HEK293T (cell line): Measurements from ENCODE around the gene JCHAIN.

ENCODE experiments used
- FOXA1 ChIP-seq: fragments of 450-650 bp; IDR thresholded peaks from 2 replicates; pipeline ENCODE4 v1.6.1; 2016; ENCODE audit warnings: mild to moderate bottlenecking
- L3MBTL2 ChIP-seq: fragments of 450-650 bp; conservative IDR thresholded peaks from 2 replicates; pipeline ENCODE4 v1.6.1; 2016; ENCODE audit warnings: mild to moderate bottlenecking
- LEF1 ChIP-seq: fragments of 450-650 bp; IDR thresholded peaks from 2 replicates; pipeline ENCODE4 v1.6.1; 2017; ENCODE audit warnings: mild to moderate bottlenecking, borderline replicate concordance
- SP1 ChIP-seq: fragments of 450-650 bp; IDR thresholded peaks from 2 replicates; pipeline ENCODE4 v1.6.1; 2017
- SUZ12 ChIP-seq: fragments of 450-650 bp; IDR thresholded peaks from 2 replicates; pipeline ENCODE4 v1.6.1; 2016; ENCODE audit warnings: mild to moderate bottlenecking

DNA sequence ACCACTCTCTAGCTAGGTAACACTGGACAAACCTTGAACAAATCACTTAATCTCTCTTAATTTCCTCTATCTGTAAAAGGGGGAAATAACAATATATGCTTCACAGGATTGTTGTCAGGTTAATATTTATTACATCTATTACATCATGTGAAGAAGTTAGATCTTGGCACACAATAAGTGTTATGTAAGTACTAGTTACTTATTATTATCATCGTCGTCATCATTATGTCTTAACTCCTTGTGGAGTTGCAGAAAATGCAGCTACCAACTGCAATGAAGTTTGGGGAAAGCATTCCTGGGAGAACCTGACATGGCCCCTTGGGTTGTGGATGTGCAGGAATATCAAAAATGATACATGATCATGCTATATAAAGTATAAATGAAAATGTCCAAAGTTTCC is 4.8 kb upstream of the JCHAIN start:
- no peak for TF ChIP-seq LEF1
- no peak for TF ChIP-seq SUZ12
- TF ChIP-seq L3MBTL2: no peak
- TF ChIP-seq FOXA1: no peak
- TF ChIP-seq SP1: no peak
